GM19238 (cell line): Measurements from ENCODE around the gene SUGP1.
"Not testable (repeated sequence)": the region's sequence is repeated elsewhere in the genome, so short reads cannot be mapped to it uniquely, and the experiment has no call there.

Experiments
- DNase-seq: peaks from one replicate; pipeline ENCODE4 v3.0.0; 2011; ENCODE audit warnings: low spot score; ENCODE audit not compliant: insufficient read length

SUGP1 gene

GRCh38 chr19:19320361-19321140 lies at the start of gene SUGP1, which contains the start of gene MAU2:
Gene SUGP1, minus strand, starts transcription at chr19:19320509. Its CDS starts 13 bp downstream, at chr19:19320496.
Gene MAU2, plus strand, starts transcription at chr19:19320829. Its CDS starts 31 bp downstream, at chr19:19320860.
- DNase-seq = peak; percentile 94

- DNase-seq = no peak
Measured at GRCh38 chr19:19368087-19368486, 47.8 kb upstream of the SUGP1 start.

- DNase-seq = peak; percentile 67
Measured at GRCh38 chr19:19366434-19367396, 46.4 kb upstream of the SUGP1 start.

- no peak for DNase-seq
Measured at GRCh38 chr19:19362075-19362474, 41.8 kb upstream of the SUGP1 start.

DNA sequence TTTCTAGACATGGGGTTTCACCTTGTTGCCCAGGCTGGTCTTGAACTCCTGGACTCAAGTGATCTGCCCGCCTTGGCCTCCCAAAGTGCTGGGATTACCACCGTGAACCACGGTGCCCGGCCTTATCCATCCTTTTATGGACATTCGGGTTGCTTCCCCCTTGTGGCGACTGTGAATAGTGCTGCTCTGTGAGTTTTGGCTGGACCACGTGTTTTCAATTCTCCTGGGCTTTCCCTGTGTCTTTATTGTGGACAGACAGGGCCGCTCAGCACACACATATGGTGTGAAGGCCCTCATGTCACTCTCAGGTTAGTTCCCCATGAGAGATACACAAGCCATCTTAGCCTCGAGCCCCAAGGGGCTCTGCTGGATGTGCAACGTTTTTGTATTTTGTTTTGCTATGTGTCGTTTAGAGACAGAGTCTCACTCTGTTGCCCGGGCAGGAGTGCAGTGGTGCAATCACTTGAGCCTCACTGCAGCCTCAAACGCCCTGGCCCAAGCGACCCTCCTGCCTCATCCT lies 40.8 kb upstream of the SUGP1 start:
- DNase-seq = peak; percentile 56

GRCh38 chr19:19356901-19357566 lies 36.7 kb upstream of the SUGP1 start:
- DNase-seq = no peak

DNA sequence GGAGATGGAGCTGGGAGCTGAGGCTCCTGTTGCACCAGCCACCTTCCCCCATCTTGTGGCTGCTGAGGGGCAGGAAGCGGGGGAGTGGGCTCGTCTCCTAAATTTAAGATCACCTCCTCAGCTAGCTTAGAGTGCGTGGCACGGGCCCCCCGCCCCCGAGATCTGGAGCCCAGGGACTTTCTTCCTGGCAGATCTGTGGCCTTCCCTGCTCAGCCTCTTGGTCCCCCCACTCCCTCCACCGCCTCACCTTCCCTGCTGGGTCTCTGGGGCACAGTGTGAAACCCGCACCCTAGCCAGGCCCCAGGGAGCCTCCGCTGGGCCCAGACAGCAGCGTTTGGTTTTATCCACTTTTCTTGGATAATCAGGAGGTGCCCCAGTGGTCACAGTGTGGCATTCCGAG lies 36.2 kb upstream of the SUGP1 start:
- DNase-seq = no peak

GRCh38 chr19:19355606-19356139 lies 35.4 kb upstream of the SUGP1 start:
- no peak for DNase-seq

DNA sequence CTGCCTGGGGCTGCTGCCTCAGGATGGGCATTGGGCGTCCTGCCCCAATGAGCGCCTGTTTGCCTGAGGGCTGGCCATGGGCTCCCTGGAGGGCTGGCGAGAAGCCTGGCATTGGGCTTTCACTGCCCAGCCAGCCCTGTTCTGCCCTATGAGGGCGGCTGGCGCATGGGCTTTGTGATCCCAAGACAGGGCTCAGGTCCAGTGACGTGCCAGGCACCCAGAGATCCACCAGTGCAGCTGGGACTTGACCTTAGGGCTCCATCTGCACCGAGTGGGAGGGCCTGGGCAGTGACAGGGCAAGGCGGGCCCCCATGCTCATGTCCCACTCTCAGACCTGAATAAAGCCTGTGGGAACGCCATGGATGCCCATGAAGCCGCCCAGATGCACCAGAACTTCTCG lies 34.6 kb upstream of the SUGP1 start:
- no peak for DNase-seq

- DNase-seq = no peak
Measured at GRCh38 chr19:19354007-19354406, 33.7 kb upstream of the SUGP1 start.

DNA sequence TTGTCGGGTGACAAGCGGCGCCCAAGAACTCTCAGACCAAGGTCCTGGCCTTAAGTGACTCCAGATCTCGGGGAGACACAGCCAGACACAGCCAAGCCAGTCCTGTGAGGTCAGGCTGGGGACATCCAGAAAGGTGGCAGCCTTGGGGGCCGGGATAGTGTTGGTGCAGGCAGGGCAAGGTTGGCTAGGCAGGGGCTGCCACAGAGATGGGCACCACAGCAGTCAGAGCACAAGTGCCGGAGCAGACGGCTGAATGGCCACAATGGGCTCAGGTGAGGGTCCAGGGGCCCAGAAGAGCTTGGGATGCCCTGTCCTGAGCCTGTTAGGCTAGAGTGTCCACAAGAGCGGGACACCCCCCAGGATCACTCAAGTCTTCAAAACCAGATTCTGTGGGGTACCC lies 32.5 kb upstream of the SUGP1 start:
- DNase-seq = no peak

GRCh38 chr19:19350756-19351155 lies 30.4 kb upstream of the SUGP1 start:
- not testable (repeated sequence) for DNase-seq

DNA sequence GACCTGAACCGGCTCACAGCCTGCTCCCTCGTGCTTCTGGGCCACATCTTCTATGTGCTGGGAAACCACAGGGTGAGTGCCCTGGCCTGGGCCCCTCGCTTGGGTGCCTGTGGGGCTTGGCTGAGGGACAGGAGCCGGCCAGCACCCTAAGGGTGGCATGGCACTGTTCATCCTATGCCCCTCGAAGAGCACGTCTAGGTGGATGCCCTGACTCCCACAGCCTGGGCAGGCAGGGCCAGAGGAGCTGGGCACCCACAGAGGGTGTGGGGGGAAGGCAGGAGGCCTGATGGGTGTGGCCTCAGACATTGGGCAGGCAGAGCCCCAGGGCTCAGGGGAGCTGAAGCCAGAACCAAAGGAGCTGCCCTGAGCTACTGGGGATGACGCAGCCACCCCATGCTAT lies 29.1 kb upstream of the SUGP1 start:
- DNase-seq = no peak

DNA sequence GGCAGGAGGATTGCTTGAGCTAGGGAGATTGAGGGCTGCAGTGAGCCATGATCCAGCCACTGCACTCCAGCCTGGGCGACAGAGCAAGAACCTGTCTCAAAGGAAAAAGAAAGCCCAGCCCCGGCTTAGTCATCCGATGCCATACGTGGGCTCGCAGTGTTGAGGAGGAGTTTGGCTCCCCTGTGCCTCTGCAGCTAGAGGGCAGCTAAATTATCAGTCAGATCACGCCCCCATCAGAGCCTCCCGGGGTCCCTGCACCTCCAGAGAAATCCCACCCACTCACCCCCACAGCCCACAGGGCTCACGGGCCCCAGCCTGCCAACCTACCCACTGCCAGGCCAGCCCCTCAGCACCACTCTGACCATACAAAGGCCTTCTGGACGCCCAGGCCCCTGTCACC lies 28.0 kb upstream of the SUGP1 start:
- no peak for DNase-seq

- no peak for DNase-seq
Measured at GRCh38 chr19:19347401-19348110, 27.2 kb upstream of the SUGP1 start.

- DNase-seq = no peak
Measured at GRCh38 chr19:19345970-19346369, 25.7 kb upstream of the SUGP1 start.

DNA sequence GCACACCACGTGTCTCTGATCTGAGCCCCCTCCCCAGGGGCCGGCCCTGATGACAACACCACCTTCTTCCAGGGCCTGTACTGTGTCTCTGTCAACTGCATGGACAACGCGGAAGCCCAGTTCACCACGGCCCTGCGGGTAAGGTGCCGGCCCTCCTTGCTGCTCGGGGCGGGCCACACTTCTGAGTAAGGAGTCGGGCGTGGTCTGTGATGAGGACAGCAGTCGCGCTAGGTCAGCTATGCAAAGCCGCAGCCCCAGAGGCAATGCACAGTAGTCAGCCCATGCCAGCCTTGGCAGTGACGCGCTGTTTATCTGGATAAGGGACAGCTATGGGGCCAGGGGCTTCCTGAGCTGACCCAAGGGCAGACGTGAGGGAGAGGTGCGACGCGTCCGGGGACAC lies 24.9 kb upstream of the SUGP1 start:
- DNase-seq = no peak

- DNase-seq = no peak
Measured at GRCh38 chr19:19343762-19344161, 23.5 kb upstream of the SUGP1 start.

DNA sequence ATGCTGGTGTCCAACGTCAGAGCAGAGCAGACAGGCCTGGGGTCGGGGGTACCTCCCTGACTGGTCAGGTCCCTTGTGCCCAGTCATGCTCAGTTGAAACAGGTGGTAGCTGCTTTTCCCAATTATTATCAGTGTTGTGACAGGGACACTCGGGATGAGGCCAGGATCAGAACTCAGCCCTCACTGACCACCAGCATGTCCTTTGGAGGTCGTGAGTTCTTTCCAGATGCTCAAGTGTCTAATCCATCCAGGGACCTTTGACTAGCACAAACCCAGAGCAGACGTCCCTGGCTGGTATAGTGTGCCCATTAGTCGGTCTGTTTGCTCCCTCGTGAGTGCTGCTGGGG lies 22.7 kb upstream of the SUGP1 start:
- no peak for DNase-seq
